HG03457 (cell line): ENCODE data around the gene COX14.
A peak's percentile ranks its signal among the peaks of the same experiment; 100 is the strongest.
"Not testable (repeated sequence)": the region's sequence is repeated elsewhere in the genome, so short reads cannot be mapped to it uniquely, and the experiment has no call there.

Experiments
- ATAC-seq: cut with Tn5 transposase; IDR thresholded peaks from one replicate; pipeline ENCODE4 v1.9.1; 2021; ENCODE audit warnings: moderate number of reproducible peaks; ENCODE audit not compliant: unreplicated experiment

COX14 gene

DNA sequence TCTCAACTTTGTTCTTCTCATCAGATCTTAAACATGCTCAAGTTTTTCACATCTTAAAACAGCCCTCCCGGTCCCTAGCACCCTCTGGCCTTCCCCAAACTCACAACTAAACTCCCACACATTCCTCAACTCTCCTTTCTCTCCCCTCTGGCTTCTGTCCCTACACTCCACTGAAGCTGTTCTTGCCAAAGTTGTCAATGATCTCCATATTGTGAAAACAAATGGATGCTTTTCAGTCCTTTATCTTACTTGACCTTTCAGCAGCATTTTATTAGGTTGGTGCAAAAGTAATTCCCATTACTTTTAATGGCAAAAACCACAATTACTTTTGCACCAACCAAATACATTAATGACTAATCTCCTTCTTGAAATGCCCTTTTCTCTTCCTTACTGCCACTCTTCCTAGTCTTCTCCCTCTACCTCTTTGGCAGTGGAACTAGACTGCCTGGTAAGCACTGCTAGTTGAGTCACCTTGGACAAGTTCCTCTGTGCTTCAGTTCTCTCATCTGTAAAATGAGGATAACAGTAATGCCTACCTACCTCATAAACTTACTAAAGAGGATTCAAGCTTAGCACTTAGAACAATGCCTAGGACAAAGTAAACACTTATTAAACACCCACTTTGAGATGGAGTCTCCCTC is 39.1 kb downstream of the COX14 start:
- ATAC-seq, result no peak

DNA sequence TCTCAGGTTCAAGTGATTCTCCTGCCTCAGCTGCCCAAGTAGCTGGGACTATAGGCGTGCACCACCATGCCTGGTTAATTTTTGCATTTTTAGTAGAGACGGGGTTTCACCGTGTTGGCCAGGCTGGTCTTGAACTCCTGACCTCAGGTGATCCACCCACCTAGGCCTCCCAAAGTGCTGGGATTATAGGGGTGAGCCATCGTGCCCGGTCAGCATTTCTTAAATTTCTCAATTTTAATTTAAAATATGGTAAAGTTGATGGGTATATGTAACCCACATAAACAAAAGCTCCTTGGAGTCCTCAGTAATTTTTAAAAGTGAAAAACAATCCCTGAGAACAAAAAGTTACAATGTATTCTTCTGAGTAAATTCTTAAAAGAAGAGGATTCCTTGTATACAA is 42.9 kb downstream of the COX14 start:
- not testable (repeated sequence) for ATAC-seq

DNA sequence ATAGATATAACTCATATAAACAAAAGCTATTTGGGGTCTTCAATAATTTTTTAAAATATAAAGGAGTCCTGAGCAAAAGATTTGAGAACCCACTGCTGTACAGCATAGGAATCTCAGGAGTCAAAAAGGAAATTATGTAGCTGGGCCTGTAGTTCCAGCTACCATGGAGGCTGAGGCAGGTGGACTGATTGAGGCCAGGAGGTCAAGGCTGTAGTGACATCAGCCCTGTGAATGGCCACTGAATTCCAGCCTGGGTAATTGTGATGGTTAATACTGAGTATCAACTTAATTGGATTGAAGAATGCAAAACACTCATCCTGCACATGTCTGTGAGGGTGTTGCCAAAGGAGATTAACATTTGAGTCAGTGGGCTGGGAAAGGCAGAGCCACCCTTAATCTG is 44.6 kb downstream of the COX14 start:
- ATAC-seq, result no peak

DNA sequence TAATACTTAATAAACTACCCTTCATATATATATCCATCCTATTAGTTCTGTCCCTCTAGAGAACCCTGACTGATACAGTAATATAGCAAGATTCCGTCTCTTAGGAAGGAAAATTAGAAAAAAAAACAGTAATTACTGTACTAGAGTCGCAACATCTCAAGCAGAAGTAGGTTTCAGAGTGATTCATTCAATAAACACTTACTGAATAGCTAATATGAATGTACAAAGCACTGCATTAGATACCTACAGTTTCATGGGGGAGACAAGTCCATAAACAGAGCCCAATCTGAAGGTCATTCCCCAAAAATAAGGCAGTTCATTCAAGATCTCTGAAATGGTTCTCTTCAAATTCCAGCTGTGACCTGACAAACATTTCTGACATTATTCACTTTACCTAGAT is 45.2 kb downstream of the COX14 start:
- no peak for ATAC-seq

DNA sequence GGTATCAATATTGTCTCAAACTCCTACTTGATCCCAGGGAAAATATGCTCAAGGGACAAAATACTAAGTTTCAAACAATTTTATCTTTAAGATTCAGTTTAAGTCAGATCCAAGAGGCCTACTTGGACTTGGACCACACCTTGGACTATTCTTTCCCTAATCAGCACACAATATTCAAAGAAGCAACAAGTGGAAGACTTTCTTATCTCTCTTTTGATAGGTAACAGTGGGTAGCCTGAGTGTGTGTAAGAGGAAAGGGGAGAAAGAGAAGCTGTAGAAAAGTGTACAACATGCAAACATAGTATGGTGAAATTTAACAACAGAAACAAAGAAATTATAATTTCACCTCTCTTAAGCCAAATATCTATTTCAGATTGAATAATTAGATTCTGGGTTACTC is 48.6 kb downstream of the COX14 start:
- no peak for ATAC-seq

DNA sequence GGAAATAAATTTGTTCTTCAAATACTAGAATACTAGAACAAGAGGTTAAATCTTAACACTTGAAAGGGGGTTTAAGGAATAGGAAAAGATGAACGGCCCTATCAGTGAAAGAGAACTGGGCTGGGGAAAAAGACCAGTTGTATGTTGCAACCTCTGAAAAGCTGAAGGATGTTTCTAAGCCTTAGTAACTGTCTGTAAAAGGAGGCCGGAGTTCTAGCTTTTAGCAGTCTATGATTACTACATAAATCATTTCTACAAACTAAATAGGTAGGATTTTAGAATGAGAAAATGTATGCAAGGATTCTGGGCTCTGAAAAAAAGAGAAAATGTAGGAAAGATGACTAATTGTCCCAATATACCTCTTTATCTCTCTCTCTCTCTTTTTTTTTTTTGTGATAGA is 50.2 kb downstream of the COX14 start:
- ATAC-seq, result no peak

DNA sequence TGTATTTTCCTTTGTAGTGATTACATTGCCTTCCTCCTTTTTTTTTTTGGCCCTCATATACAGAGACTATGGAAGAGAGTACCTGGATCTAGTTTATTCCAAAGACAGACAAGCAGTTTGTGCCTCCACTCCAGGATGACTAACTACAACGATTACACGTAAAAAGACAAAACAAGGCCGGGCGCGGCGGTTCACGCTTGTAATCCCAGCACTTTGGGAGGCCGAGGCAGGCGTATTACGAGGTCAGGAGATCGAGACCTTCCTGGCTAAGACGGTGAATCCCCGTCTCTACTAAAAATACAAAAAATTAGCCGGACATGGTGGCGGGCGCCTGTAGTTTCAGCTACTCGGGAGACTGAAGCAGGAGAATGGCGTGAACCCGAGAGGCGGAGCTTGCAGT is 52.9 kb downstream of the COX14 start:
- no peak for ATAC-seq

DNA sequence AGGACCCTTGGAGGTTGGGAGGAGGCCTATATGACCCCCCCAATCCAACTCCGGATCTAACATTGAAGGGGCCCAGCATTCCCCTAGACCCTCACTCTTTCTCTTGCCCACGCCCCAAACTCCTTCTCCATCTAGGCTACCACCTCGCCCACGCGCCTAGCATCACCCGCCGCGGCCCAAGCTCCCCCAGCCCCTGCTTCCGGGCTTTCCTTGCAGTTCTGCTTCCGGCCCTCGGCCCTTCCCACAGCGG is 54.7 kb downstream of the COX14 start:
- ATAC-seq, result peak; percentile 28

DNA sequence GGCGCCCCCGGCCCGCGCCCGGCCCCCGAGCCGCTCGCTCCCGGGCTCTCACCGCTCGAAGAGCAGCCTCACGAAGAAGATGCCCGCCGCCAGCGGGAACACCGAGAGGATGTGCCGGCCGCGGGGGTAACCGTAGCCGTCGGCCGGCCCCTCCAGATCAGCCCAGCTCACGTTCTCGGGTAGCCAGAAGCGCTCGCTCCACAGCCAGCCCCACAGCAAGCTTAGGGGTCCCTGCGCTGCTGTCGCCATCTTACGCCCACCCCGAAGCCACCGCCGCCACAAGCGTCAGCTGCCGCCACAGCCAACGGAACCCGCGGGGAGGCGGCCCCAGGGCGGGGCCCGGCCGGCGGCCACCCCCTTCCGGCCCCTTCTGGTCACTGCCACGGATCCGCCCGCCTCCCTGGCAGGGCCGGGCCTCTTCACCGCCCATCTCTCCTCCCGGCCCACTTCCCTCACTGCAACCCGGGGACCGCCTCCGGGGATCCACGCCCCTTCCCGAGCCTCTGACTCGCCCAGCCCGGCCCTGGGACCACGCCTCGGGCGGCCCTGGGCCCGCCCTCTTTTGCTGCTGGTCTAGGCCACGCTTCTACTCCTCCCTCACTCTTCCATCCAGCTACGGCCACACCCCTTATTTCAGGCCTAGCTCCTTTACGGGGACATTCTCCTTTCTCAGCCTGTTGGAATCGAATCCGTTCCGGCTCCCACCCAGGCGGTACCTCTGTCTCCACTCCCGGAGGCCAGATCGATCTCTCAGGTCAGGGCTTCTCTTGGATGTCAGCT is 55.2 kb downstream of the COX14 start, which contains the start of gene CERS5:
CERS5 (minus strand) TSS at position 321 of the 780 bp plus-strand sequence; CDS start at position 249, 72 bp downstream.
- peak; percentile 95 for ATAC-seq
